Neural progenitor cell (in vitro differentiated cells): ENCODE measurements around the gene KCTD10.

Experiments used
- EZH2 ChIP-seq: fragments of 200-600 bp; sonication (generic); IDR thresholded peaks from 2 replicates; pipeline ENCODE4 v1.6.1; 2017; ENCODE audit warnings: antibody characterized with exemption, mild to moderate bottlenecking, moderate library complexity
- TF ChIP-seq, protein P1 (sequence below): fragments of 200-600 bp; sonication (generic); IDR thresholded peaks from 2 replicates; pipeline ENCODE4 v1.5.1; 2017; ENCODE audit warnings: antibody characterized with exemption, mild to moderate bottlenecking

DNA sequence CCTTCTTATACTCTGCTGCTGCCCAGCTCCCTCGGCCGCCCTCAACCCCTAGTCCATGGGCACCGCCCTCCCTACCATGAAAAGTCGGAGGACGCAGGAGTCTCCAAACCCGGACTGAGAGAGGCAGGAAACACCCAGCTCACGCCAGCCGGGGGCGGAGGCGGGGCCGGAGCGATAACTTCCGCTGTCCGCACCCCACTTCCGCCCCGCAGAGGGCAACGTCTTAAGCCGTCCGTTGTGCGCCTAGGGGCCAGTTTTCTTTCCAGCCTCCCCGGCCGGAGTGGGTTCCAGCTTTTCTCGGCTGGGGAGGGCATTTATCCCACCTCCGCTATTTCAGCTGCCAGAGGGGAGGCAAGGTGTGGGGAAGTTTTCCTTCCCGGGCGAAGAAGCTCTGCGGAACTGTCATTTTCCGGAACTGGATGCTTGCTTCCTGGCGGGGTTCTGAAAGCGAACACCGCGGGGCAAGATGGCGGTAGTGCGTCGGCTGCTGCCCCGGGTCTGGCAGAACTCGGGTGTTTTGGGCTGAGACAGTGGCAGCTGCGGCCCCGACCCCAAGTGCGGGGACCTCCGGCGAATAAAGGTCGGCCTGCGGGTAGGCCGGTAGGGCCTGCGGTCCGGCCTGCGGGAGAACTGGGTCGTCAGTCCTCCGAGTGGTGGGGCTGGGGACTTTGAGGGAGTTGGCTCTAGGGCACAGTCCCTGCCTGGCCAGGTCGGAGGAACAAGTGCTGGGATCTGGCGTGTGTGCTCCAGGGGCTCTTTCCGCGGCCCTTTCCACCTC lies at the start of gene KCTD10, which contains the start of gene UBE3B:
- TF ChIP-seq, protein P1, sequence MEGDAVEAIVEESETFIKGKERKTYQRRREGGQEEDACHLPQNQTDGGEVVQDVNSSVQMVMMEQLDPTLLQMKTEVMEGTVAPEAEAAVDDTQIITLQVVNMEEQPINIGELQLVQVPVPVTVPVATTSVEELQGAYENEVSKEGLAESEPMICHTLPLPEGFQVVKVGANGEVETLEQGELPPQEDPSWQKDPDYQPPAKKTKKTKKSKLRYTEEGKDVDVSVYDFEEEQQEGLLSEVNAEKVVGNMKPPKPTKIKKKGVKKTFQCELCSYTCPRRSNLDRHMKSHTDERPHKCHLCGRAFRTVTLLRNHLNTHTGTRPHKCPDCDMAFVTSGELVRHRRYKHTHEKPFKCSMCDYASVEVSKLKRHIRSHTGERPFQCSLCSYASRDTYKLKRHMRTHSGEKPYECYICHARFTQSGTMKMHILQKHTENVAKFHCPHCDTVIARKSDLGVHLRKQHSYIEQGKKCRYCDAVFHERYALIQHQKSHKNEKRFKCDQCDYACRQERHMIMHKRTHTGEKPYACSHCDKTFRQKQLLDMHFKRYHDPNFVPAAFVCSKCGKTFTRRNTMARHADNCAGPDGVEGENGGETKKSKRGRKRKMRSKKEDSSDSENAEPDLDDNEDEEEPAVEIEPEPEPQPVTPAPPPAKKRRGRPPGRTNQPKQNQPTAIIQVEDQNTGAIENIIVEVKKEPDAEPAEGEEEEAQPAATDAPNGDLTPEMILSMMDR, result no peak
- no peak for TF ChIP-seq EZH2
